22Rv1 (cell line): Measurements from ENCODE around the gene SPTAN1.

Experiments used
- ZFX ChIP-seq: fragments of 450-650 bp; IDR thresholded peaks from 2 replicates; pipeline ENCODE4 v1.6.1; 2017; ENCODE audit warnings: antibody characterized with exemption, borderline replicate concordance
- TF ChIP-seq, protein P1 (sequence below): fragments of 450-650 bp; IDR thresholded peaks from 2 replicates; pipeline ENCODE4 v1.5.1; 2017; ENCODE audit warnings: mild to moderate bottlenecking

- TF ChIP-seq, protein P1, sequence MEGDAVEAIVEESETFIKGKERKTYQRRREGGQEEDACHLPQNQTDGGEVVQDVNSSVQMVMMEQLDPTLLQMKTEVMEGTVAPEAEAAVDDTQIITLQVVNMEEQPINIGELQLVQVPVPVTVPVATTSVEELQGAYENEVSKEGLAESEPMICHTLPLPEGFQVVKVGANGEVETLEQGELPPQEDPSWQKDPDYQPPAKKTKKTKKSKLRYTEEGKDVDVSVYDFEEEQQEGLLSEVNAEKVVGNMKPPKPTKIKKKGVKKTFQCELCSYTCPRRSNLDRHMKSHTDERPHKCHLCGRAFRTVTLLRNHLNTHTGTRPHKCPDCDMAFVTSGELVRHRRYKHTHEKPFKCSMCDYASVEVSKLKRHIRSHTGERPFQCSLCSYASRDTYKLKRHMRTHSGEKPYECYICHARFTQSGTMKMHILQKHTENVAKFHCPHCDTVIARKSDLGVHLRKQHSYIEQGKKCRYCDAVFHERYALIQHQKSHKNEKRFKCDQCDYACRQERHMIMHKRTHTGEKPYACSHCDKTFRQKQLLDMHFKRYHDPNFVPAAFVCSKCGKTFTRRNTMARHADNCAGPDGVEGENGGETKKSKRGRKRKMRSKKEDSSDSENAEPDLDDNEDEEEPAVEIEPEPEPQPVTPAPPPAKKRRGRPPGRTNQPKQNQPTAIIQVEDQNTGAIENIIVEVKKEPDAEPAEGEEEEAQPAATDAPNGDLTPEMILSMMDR: no peak
- TF ChIP-seq ZFX: no peak
Observed at GRCh38 chr9:128575469-128575868, 23.1 kb downstream of the SPTAN1 start.
